ENCODE measurements around the gene GTF2IRD1.

GRCh38 chr7:74615933-74616780, 162.5 kb downstream of the GTF2IRD1 start:
- TF ChIP-seq CTCF (IDR thresholded peaks at IDR 0.05) (no peak), POLR2A (IDR thresholded peaks at IDR 0.05) (no peak)
